ENCODE measurements around the gene FOXN4. TPM values are rescaled to one million over a fixed set of nuclear protein-coding genes. Genes with fewer than 3 reads are reported as not detected.

Gene FOXN4
- total RNA-seq, 1 experiment from 2014 or later, result 0.52 TPM

- TF ChIP-seq ZBTB33 (IDR thresholded peaks at IDR 0.05; ENCODE audit: extremely low read depth, insufficient replicate concordance, low read length), result no peak
- no peak for TF ChIP-seq SP1 (IDR thresholded peaks at IDR 0.05; ENCODE audit: low read depth)
- no peak for TF ChIP-seq ELF1 (IDR thresholded peaks at IDR 0.05; ENCODE audit: borderline replicate concordance, low read depth)
- no peak for TF ChIP-seq ZFX (IDR thresholded peaks at IDR 0.05)
These were observed 68.7 kb downstream of the FOXN4 start (continued) for GRCh38 chr12:109240365-109240764.

GRCh38 chr12:109239691-109240090 is 69.4 kb downstream of the FOXN4 start:
- ATAC-seq (no peak), DNase-seq (ENCODE audit: low read depth, low spot score) (no peak)
- no peaks in the 10 kb centered on the region for H3K79me2 ChIP-seq (ENCODE audit: insufficient read depth, low read length)
- H3K9ac ChIP-seq (ENCODE audit: low read length), result no peak overlapping the region
- ChIA-PET POLR2A (no interaction called here), RAD21 (ENCODE audit: low non-redundant PET in 1 of 2, low total read pairs in 2 of 2, uncharacterized antibody in 2 of 2, unreplicated experiment in 2 of 2) (no interaction called here), CTCF (no interaction called here)
- TF ChIP-seq ATF3 (IDR thresholded peaks at IDR 0.05) (no peak), POLR2AphosphoS5 (IDR thresholded peaks at IDR 0.05; ENCODE audit: low read depth, low read length) (no peak), SIN3A (IDR thresholded peaks at IDR 0.05; ENCODE audit: low read depth) (no peak), SP1 (IDR thresholded peaks at IDR 0.05; ENCODE audit: low read depth) (no peak), RAD21 (IDR thresholded peaks at IDR 0.05; ENCODE audit: low read depth) (no peak), EGR1 (IDR thresholded peaks at IDR 0.05; ENCODE audit: low read depth) (no peak), MAX (IDR thresholded peaks at IDR 0.05) (no peak), ELF1 (IDR thresholded peaks at IDR 0.05; ENCODE audit: borderline replicate concordance, low read depth) (no peak)
- H3K4me3 ChIP-seq (replicated peaks in 1 of 2; ENCODE audit: low read depth in 1 of 2, low read length in 2 of 2), result no peak overlapping the region
- H3K27ac ChIP-seq (ENCODE audit: low read depth, low read length), result no peak overlapping the region
- 0 out of 4 replicates have a peak, but pooled peaks cover 0 to 2% of the 10 kb centered on the region in 2 experiments for H3K36me3 ChIP-seq (ENCODE audit: control insufficient read depth in 1 of 2, insufficient read depth in 2 of 2, low read length in 2 of 2)
- no peak overlapping the region for H2AFZ ChIP-seq (ENCODE audit: low read depth, low read length, poor library complexity, severe bottlenecking)
- no peaks in the 10 kb centered on the region for H3K9me2 ChIP-seq (ENCODE audit: insufficient read depth)
- intact Hi-C loops (cut with micrococcal nuclease), result no loop called here
- H3K4me1 ChIP-seq (ENCODE audit: control insufficient read depth in 1 of 2, insufficient read depth in 2 of 2, low read length in 2 of 2), result no peaks in the 10 kb centered on the region
- no peaks in the 10 kb centered on the region for H3K27me3 ChIP-seq (ENCODE audit: insufficient read depth, low read length)
- BruUV-seq (replicated peaks), result no TSS peak
- no peak overlapping the region for H3K4me2 ChIP-seq (ENCODE audit: low read length)
- H4K20me1 ChIP-seq (ENCODE audit: insufficient read depth), result no peaks in the 10 kb centered on the region
- no peaks in the 10 kb centered on the region for H3K9me3 ChIP-seq (ENCODE audit: control insufficient read depth in 1 of 2, insufficient read depth in 1 of 2, low read depth in 1 of 2, low read length in 2 of 2)

All from HCT116 (cell line).